ENCODE results near the gene PARP14. TPM values are rescaled to one million over a fixed set of nuclear protein-coding genes. Genes with fewer than 3 reads are reported as not detected.

Gene PARP14, protein sequence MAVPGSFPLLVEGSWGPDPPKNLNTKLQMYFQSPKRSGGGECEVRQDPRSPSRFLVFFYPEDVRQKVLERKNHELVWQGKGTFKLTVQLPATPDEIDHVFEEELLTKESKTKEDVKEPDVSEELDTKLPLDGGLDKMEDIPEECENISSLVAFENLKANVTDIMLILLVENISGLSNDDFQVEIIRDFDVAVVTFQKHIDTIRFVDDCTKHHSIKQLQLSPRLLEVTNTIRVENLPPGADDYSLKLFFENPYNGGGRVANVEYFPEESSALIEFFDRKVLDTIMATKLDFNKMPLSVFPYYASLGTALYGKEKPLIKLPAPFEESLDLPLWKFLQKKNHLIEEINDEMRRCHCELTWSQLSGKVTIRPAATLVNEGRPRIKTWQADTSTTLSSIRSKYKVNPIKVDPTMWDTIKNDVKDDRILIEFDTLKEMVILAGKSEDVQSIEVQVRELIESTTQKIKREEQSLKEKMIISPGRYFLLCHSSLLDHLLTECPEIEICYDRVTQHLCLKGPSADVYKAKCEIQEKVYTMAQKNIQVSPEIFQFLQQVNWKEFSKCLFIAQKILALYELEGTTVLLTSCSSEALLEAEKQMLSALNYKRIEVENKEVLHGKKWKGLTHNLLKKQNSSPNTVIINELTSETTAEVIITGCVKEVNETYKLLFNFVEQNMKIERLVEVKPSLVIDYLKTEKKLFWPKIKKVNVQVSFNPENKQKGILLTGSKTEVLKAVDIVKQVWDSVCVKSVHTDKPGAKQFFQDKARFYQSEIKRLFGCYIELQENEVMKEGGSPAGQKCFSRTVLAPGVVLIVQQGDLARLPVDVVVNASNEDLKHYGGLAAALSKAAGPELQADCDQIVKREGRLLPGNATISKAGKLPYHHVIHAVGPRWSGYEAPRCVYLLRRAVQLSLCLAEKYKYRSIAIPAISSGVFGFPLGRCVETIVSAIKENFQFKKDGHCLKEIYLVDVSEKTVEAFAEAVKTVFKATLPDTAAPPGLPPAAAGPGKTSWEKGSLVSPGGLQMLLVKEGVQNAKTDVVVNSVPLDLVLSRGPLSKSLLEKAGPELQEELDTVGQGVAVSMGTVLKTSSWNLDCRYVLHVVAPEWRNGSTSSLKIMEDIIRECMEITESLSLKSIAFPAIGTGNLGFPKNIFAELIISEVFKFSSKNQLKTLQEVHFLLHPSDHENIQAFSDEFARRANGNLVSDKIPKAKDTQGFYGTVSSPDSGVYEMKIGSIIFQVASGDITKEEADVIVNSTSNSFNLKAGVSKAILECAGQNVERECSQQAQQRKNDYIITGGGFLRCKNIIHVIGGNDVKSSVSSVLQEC (N-terminal part only)
- 23.8 and 27.2 TPM in 2 replicates for total RNA-seq (2022)
- Bru-seq, nascent RNA = percentile 81 among the genes with signal in this experiment
- BruChase-seq, experiment 1, labeled RNA remaining after a 2-hour chase = percentile 85 among the genes with signal in this experiment
- percentile 88 among the genes with signal in this experiment for BruChase-seq, experiment 2, labeled RNA remaining after a 6-hour chase
- long read RNA-seq, full-length matches to known transcripts = 2 of 10 reads
- long read RNA-seq, partial matches to known transcripts = 6 of 10 reads
- long read RNA-seq, other reads (novel, unspliced or antisense) = 2 of 10 reads

DNA sequence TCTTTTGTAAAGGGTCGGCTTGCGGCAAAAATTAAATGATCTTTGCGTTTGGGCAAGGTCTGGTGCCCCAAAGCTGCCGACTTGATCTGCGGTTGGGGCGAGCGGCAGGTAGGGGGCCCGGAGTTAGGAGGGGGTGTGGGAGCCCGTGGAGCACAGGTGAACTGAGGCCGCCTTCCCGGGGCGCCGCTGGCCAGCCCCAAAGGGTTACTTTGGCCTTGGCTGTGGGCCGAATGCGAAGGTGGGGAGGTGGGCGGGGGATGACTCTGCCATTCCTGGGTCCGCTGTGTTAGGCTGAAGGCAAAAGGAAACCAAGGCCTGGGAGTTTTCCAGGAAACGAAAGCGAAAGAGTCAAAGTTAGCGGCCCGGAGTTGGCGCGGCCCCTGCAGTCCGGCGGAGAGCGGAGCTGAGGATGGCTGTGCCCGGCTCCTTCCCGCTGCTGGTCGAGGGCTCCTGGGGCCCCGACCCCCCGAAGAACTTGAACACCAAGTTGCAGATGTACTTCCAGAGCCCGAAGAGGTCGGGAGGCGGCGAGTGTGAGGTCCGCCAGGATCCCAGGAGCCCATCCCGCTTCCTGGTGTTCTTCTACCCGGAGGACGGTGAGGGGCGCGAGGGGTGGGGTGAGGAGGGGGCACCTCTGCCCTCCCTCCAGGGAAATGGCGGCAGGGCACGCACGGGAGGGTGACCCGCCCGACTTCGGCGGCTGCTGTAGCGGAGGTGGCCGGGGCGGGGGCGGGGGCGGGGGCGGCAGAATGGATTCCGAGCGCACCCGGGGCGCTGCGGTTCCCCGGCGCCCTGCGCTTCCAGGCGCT lies at the start of gene PARP14:
Gene PARP14 (plus strand): TSS at position 365 of the 809 bp plus-strand sequence. CDS start 45 bp downstream, at position 410.
- H3K36me3 Mint-ChIP-seq (ENCODE audit: insufficient read depth, unreplicated experiment) = peaks cover 7% of the 10 kb centered on the region
- CTCF ChIA-PET = interaction anchor here (2.3 kb wide), 1 partner anchor 116 kb away, joined by 10 read pairs; the partner anchor contains the start of genes DTX3L and PARP9
- POLR2A ChIA-PET = no interaction called here
- H3K9me3 Mint-ChIP-seq (ENCODE audit: unreplicated experiment) = no peaks in the 10 kb centered on the region
- peak within 1 kb of the TSS; percentile 78 for H3K27ac Mint-ChIP-seq (ENCODE audit: unreplicated experiment)
- Histone ChIP-seq H3K4me1 (peaks cover 5% of the 10 kb centered on the region; the same call in 1 of the 2 replicates), H3K4me3 (ENCODE audit: low read depth, low read length) (peak within 1 kb of the TSS; percentile 86), H3K27me3 (replicated peaks; ENCODE audit: control insufficient read depth, insufficient read depth, low read length) (no peaks in the 10 kb centered on the region), H3K9me3 (no peaks in the 10 kb centered on the region), H3K36me3 (ENCODE audit: control insufficient read depth, insufficient read depth, low read length) (no peaks in the 10 kb centered on the region)
- no peak for TF ChIP-seq CTCF (IDR thresholded peaks at IDR 0.05; ENCODE audit: insufficient read depth in 1 of 2, low read depth in 1 of 2, low read length in 1 of 2, severe bottlenecking in 1 of 2, unreplicated experiment in 1 of 2)
- DNase-seq = peak; percentile 57 to 66
- intact Hi-C loops (cut with micrococcal nuclease; ENCODE audit: unreplicated experiment) = loop anchor here (5.0 kb wide), 2 partner anchors 77 to 117 kb away; partner anchors contain the start of gene SLC49A4
- H3K4me3 Mint-ChIP-seq (ENCODE audit: unreplicated experiment) = peak within 1 kb of the TSS; percentile 89
- BruUV-seq (replicated peaks) = no TSS peak
- peaks cover 24% of the 10 kb centered on the region for H3K4me1 Mint-ChIP-seq (ENCODE audit: low read depth, unreplicated experiment)
- H3K27me3 Mint-ChIP-seq (ENCODE audit: insufficient read depth, unreplicated experiment) = no peaks in the 10 kb centered on the region

- intact Hi-C loops (cut with micrococcal nuclease; ENCODE audit: unreplicated experiment) = no loop called here
- DNase-seq = no peak
- ChIA-PET POLR2A (no interaction called here), CTCF (no interaction called here)
- Histone ChIP-seq H3K9me3 (no peaks in the 10 kb centered on the region), H3K4me1 (no peaks in the 10 kb centered on the region), H3K4me3 (ENCODE audit: low read depth, low read length) (no peak overlapping the region), H3K27me3 (replicated peaks; ENCODE audit: control insufficient read depth, insufficient read depth, low read length) (no peaks in the 10 kb centered on the region), H3K36me3 (ENCODE audit: control insufficient read depth, insufficient read depth, low read length) (no peaks in the 10 kb centered on the region)
- Mint-ChIP-seq H3K27ac (ENCODE audit: unreplicated experiment) (no peak overlapping the region), H3K4me3 (ENCODE audit: unreplicated experiment) (no peak overlapping the region), H3K27me3 (ENCODE audit: insufficient read depth, unreplicated experiment) (no peaks in the 10 kb centered on the region), H3K4me1 (ENCODE audit: low read depth, unreplicated experiment) (no peaks in the 10 kb centered on the region), H3K36me3 (ENCODE audit: insufficient read depth, unreplicated experiment) (no peaks in the 10 kb centered on the region), H3K9me3 (ENCODE audit: unreplicated experiment) (no peaks in the 10 kb centered on the region)
- no peak for TF ChIP-seq CTCF (IDR thresholded peaks at IDR 0.05; ENCODE audit: insufficient read depth in 1 of 2, low read depth in 1 of 2, low read length in 1 of 2, severe bottlenecking in 1 of 2, unreplicated experiment in 1 of 2)
- BruUV-seq (replicated peaks) = no TSS peak
These were observed 44.9 kb upstream of the PARP14 start for GRCh38 chr3:122635789-122636188.

All from Caco-2 (cell line).